ENCODE data around the gene UGT2B11. TPM values are rescaled to one million over a fixed set of nuclear protein-coding genes. Genes with fewer than 3 reads are reported as not detected.

UGT2B11 gene
- total RNA-seq, 2 donors from 2014 or later, result not detected

- Histone ChIP-seq H3K4me3 (ENCODE audit: low read length) (no peak overlapping the region), H3K4me1 (ENCODE audit: control insufficient read depth, insufficient read depth, low read length) (peaks cover 2% of the 10 kb centered on the region), H3K27me3 (ENCODE audit: control insufficient read depth, insufficient read depth, low read length, poor library complexity, severe bottlenecking) (no peaks in the 10 kb centered on the region), H3K27ac (ENCODE audit: low read depth, low read length) (no peak overlapping the region), H3K9ac (ENCODE audit: extremely low read depth, low read length, poor library complexity, severe bottlenecking) (no peak overlapping the region), H3K9me3 (ENCODE audit: control insufficient read depth, low read length) (no peaks in the 10 kb centered on the region), H3K36me3 (ENCODE audit: control insufficient read depth, insufficient read depth, low read length) (no peaks in the 10 kb centered on the region)
- Mint-ChIP-seq H3K27ac (no peak overlapping the region), H3K4me3 (no peak overlapping the region), H3K4me1 (peaks cover 21% of the 10 kb centered on the region), H3K36me3 (ENCODE audit: low read depth) (no peaks in the 10 kb centered on the region), H3K27me3 (ENCODE audit: insufficient read depth) (no peaks in the 10 kb centered on the region), H3K9me3 (peaks cover 7% of the 10 kb centered on the region)
- WGBS, 2 experiments (ENCODE audit: insufficient coverage in 1 of 2, insufficient read length in 1 of 2), result 78 to 94% methylated on average over 5 to 6 of the region's 6 CpGs
- TF ChIP-seq CTCF (conservative IDR thresholded peaks at IDR 0.05), result no peak
- DNase-seq, result no peak
Measured at GRCh38 chr4:69239557-69240168, 25.1 kb upstream of the UGT2B11 start.

GRCh38 chr4:69239092-69239491, 24.5 kb upstream of the UGT2B11 start:
- Mint-ChIP-seq H3K36me3 (ENCODE audit: low read depth) (no peaks in the 10 kb centered on the region), H3K4me1 (peaks cover 21% of the 10 kb centered on the region), H3K9me3 (peaks cover 7% of the 10 kb centered on the region), H3K4me3 (no peak overlapping the region), H3K27ac (no peak overlapping the region), H3K27me3 (ENCODE audit: insufficient read depth) (no peaks in the 10 kb centered on the region)
- no peak for TF ChIP-seq CTCF (conservative IDR thresholded peaks at IDR 0.05)
- no peaks in the 10 kb centered on the region for H3K27me3 ChIP-seq (ENCODE audit: control insufficient read depth, insufficient read depth, low read length, poor library complexity, severe bottlenecking)
- no peaks in the 10 kb centered on the region for H3K9me3 ChIP-seq (ENCODE audit: control insufficient read depth, low read length)
- no peak overlapping the region for H3K4me3 ChIP-seq (ENCODE audit: low read length)
- WGBS, 2 experiments (ENCODE audit: insufficient coverage in 1 of 2, insufficient read length in 1 of 2), result 100% methylated on average over 1 of the region's 2 CpGs; no CpG with 5 or more reads in 1 of the 2 experiments
- H3K9ac ChIP-seq (ENCODE audit: extremely low read depth, low read length, poor library complexity, severe bottlenecking), result no peak overlapping the region
- DNase-seq, result no peak
- H3K36me3 ChIP-seq (ENCODE audit: control insufficient read depth, insufficient read depth, low read length), result no peaks in the 10 kb centered on the region
- H3K27ac ChIP-seq (ENCODE audit: low read depth, low read length), result no peak overlapping the region
- peaks cover 2% of the 10 kb centered on the region for H3K4me1 ChIP-seq (ENCODE audit: control insufficient read depth, insufficient read depth, low read length)

GRCh38 chr4:69224891-69225290, 10.3 kb upstream of the UGT2B11 start:
- 72% methylated on average over 1 of the region's 2 CpGs; no CpG with 5 or more reads in 1 of the 2 experiments for WGBS, 2 experiments (ENCODE audit: insufficient coverage in 1 of 2, insufficient read length in 1 of 2)
- Mint-ChIP-seq H3K27ac (peak overlapping the region; percentile 74), H3K9me3 (no peaks in the 10 kb centered on the region)

More at GRCh38 chr4:69224891-69225290, 10.3 kb upstream of the UGT2B11 start:
- no peak overlapping the region for H3K4me3 ChIP-seq (ENCODE audit: low read length)
- H3K4me3 Mint-ChIP-seq, result no peak overlapping the region
- H3K27me3 ChIP-seq (ENCODE audit: control insufficient read depth, insufficient read depth, low read length, poor library complexity, severe bottlenecking), result no peaks in the 10 kb centered on the region
- peaks cover 10% of the 10 kb centered on the region for H3K4me1 Mint-ChIP-seq
- H3K36me3 Mint-ChIP-seq (ENCODE audit: low read depth), result no peaks in the 10 kb centered on the region
- no peak overlapping the region for H3K27ac ChIP-seq (ENCODE audit: low read depth, low read length)
- no peaks in the 10 kb centered on the region for H3K9me3 ChIP-seq (ENCODE audit: control insufficient read depth, low read length)
- no peak overlapping the region for H3K9ac ChIP-seq (ENCODE audit: extremely low read depth, low read length, poor library complexity, severe bottlenecking)
- H3K27me3 Mint-ChIP-seq (ENCODE audit: insufficient read depth), result no peaks in the 10 kb centered on the region
- TF ChIP-seq CTCF (conservative IDR thresholded peaks at IDR 0.05), result no peak
- no peak for DNase-seq
- no peaks in the 10 kb centered on the region for H3K4me1 ChIP-seq (ENCODE audit: control insufficient read depth, insufficient read depth, low read length)
- H3K36me3 ChIP-seq (ENCODE audit: control insufficient read depth, insufficient read depth, low read length), result no peaks in the 10 kb centered on the region

Measured in endodermal cell (in vitro differentiated cells).